Neural cell (in vitro differentiated cells): ENCODE data around the gene MAN2A2.

Experiments used
- CTCF ChIP-seq: fragments of 450-650 bp; IDR thresholded peaks from 2 replicates; pipeline ENCODE4 v1.5.1; 2014; ENCODE audit warnings: antibody characterized with exemption, mild to moderate bottlenecking, moderate library complexity; ENCODE audit not compliant: poor library complexity, severe bottlenecking
- EZH2 ChIP-seq: fragments of 200-600, 300-800 bp; shearing (Covaris generic), sonication (generic); IDR thresholded peaks from 2 replicates; pipeline ENCODE4 v1.6.1; 2014; ENCODE audit warnings: antibody characterized with exemption, low read length, borderline replicate concordance, mild to moderate bottlenecking; ENCODE audit not compliant: insufficient read depth, poor library complexity, severe bottlenecking
- MXI1 ChIP-seq: fragments of 450-650 bp; conservative IDR thresholded peaks from 2 replicates; pipeline ENCODE4 v1.6.1; 2014; ENCODE audit warnings: antibody characterized with exemption, mild to moderate bottlenecking; ENCODE audit not compliant: poor library complexity, severe bottlenecking
- POLR2AphosphoS5 ChIP-seq: IDR thresholded peaks from 2 replicates; pipeline ENCODE4 v1.6.1; 2012
- RAD21 ChIP-seq: fragments of 450-650 bp; conservative IDR thresholded peaks from 2 replicates; pipeline ENCODE4 v1.6.1; 2014; ENCODE audit warnings: antibody characterized with exemption, mild to moderate bottlenecking, moderate library complexity
- REST ChIP-seq: IDR thresholded peaks from 2 replicates; pipeline ENCODE4 v1.6.1; 2012; ENCODE audit warnings: borderline replicate concordance
- TAF1 ChIP-seq: IDR thresholded peaks from 2 replicates; pipeline ENCODE4 v1.6.1; 2012; ENCODE audit warnings: low read depth

- TF ChIP-seq CTCF (no peak), TAF1 (no peak), POLR2AphosphoS5 (no peak), EZH2 (no peak), RAD21 (no peak), REST (no peak), MXI1 (no peak)
Measured at GRCh38 chr15:90968434-90968833, 65.3 kb downstream of the MAN2A2 start.
